Sigmoid colon (tissue), 4 donors: ENCODE data around the gene ROBO4.

ENCODE experiments used
- EP300 ChIP-seq, 4 donors: sonication (generic); formaldehyde crosslinking; IDR thresholded peaks; one replicate each; pipeline ENCODE4 v1.6.1; 2017; ENCODE audit warnings: antibody characterized with exemption in 4 of 4
- POLR2A ChIP-seq, 2 donors: fragments of 450-650 bp; IDR thresholded peaks; one replicate each; pipeline ENCODE4 v1.6.1; 2016; ENCODE audit warnings: antibody characterized with exemption in 2 of 2, mild to moderate bottlenecking in 2 of 2, moderate library complexity in 2 of 2
- POLR2AphosphoS5 ChIP-seq, 4 donors: sonication (generic); formaldehyde crosslinking; IDR thresholded peaks; one replicate each; pipeline ENCODE4 v1.6.1; 2017; ENCODE audit warnings: antibody characterized with exemption in 4 of 4
- TF ChIP-seq, protein P1 (sequence below), 4 experiments: fragments of 450-650 bp in 3 of 4; fragments of 200-600 bp in 1 of 4; IDR thresholded peaks; one replicate each; pipeline ENCODE4 v1.5.1; 2016 to 2019; ENCODE audit warnings: antibody characterized with exemption in 4 of 4, mild to moderate bottlenecking in 3 of 4, moderate library complexity in 2 of 4

DNA sequence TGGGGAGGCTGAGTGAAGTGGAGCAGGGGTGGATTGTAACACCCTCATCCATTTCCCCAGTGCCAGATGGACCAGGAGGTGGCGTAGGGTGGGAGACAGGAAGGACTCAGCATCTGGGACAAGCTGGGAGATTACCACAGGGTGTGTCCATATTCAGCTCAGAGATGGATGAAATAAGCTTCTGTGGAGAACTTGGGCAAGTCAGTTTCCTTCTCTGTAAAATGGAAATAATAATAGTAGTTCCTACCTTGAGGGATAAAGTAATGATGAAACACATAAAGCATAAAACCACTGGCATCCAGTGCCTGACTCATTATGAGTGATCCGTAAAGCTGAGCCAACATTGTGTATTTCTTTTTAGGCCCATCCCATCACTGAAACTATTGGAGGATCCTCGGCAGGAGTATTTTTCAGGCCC, 607 bp upstream of the ROBO4 start:
- TF ChIP-seq POLR2A (IDR thresholded peaks at IDR 0.05) (no peak), POLR2AphosphoS5 (IDR thresholded peaks at IDR 0.05) (no peak), EP300 (IDR thresholded peaks at IDR 0.05) (no peak)
- TF ChIP-seq, protein P1, sequence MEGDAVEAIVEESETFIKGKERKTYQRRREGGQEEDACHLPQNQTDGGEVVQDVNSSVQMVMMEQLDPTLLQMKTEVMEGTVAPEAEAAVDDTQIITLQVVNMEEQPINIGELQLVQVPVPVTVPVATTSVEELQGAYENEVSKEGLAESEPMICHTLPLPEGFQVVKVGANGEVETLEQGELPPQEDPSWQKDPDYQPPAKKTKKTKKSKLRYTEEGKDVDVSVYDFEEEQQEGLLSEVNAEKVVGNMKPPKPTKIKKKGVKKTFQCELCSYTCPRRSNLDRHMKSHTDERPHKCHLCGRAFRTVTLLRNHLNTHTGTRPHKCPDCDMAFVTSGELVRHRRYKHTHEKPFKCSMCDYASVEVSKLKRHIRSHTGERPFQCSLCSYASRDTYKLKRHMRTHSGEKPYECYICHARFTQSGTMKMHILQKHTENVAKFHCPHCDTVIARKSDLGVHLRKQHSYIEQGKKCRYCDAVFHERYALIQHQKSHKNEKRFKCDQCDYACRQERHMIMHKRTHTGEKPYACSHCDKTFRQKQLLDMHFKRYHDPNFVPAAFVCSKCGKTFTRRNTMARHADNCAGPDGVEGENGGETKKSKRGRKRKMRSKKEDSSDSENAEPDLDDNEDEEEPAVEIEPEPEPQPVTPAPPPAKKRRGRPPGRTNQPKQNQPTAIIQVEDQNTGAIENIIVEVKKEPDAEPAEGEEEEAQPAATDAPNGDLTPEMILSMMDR (IDR thresholded peaks at IDR 0.05), result no peak
